GM12875 (cell line): Measurements from ENCODE around the gene SLIT3.

Source experiments
- H3K4me3 ChIP-seq: one replicate; pipeline ENCODE4 v1.5.1; 2011; ENCODE audit warnings: low read depth, low read length, control low read depth
- TF ChIP-seq, protein P1 (sequence below): IDR thresholded peaks from 2 replicates; pipeline ENCODE4 v1.5.1; 2011; ENCODE audit warnings: low read depth, mild to moderate bottlenecking, control low read depth, inconsistent platforms, low read length, moderate library complexity, borderline replicate concordance; ENCODE audit not compliant: insufficient read depth

SLIT3 gene

DNA sequence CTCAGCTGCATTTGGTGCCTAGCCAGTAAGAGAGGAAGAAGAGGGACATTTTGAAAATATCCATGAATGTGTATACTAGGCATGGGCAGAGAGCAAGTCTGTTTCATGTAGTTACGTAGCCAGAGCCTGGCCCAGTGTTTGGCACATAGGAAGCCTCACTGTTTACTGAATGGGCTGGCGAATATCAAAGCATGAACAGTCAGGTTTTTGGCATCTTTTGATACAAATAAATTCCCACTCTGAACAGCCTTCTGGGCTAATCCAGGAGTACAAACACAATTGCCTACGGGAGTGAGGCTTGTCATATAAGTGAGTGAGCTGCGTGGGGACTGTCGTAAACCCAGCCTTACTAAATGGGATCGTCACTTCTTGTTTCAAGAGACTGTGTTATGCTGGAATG, 468.6 kb downstream of the SLIT3 start:
- TF ChIP-seq, protein P1, sequence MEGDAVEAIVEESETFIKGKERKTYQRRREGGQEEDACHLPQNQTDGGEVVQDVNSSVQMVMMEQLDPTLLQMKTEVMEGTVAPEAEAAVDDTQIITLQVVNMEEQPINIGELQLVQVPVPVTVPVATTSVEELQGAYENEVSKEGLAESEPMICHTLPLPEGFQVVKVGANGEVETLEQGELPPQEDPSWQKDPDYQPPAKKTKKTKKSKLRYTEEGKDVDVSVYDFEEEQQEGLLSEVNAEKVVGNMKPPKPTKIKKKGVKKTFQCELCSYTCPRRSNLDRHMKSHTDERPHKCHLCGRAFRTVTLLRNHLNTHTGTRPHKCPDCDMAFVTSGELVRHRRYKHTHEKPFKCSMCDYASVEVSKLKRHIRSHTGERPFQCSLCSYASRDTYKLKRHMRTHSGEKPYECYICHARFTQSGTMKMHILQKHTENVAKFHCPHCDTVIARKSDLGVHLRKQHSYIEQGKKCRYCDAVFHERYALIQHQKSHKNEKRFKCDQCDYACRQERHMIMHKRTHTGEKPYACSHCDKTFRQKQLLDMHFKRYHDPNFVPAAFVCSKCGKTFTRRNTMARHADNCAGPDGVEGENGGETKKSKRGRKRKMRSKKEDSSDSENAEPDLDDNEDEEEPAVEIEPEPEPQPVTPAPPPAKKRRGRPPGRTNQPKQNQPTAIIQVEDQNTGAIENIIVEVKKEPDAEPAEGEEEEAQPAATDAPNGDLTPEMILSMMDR = no peak
- no peak overlapping the region for H3K4me3 ChIP-seq

DNA sequence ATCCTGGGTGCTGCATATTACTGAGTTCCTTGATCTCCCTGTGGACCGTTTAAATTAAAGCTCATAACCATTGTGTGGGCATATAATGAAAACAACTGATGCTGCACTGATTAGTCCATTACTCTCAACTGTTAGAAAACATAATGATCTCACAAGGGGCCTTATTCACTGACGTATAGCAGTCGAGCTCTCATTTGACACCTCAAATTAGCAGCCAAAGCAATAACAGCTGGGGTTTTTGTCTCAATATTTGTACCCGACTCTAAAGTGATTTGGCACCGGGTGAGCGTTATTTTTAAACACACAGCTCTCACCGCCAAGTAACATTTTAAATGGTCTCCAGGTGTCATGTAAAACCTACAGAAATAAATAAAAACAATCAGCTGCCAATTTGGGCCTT, 469.6 kb downstream of the SLIT3 start:
- TF ChIP-seq, protein P1 = no peak

DNA sequence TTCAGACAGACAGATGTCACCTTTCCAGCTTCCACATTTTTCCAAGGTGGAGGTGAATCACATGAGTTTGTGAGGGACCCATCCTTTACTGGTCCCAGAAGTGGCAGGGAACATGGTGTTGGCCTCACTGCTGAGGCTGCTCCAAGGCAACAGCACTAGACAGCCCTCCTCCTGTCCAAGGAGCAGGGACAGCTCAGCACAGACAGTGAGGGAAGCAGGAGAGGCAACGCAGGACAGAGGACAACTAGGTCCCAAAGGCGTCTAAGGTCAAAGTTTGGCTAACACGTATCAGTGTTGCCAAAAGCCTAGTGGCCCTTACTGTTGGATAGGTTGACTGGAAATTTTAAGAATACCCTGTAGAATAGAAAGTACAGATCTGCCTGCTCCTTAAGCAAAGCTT, 470.1 kb downstream of the SLIT3 start:
- TF ChIP-seq, protein P1 = no peak
- H3K4me3 ChIP-seq = no peak overlapping the region

More for the DNA sequence above, 469.6 kb downstream of the SLIT3 start:
- no peak overlapping the region for H3K4me3 ChIP-seq

DNA sequence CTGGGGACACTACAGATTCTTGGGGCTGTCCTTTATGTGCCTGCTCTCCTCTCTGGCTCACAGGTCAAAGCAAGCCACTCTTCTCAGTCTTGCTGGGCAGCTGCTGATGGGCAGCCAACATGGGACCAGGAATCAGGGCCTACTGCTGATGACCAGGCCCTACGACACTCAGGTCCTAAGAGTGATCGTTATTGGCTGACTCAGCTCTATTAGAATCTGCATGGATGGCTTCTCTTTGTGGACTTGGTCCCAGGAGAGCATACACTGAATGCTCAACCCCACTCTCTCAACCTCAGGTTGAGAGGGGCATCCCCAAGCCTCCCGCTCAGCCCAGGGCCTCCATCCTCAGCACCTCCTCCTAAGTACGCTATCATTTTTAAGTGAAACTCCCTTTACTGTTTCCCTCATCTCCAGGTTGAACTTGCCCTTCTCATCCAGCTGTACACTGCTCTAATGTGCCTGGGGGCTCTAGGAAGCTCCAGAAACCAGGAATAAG, 471.0 kb downstream of the SLIT3 start:
- TF ChIP-seq, protein P1 = no peak
- H3K4me3 ChIP-seq = no peak overlapping the region

DNA sequence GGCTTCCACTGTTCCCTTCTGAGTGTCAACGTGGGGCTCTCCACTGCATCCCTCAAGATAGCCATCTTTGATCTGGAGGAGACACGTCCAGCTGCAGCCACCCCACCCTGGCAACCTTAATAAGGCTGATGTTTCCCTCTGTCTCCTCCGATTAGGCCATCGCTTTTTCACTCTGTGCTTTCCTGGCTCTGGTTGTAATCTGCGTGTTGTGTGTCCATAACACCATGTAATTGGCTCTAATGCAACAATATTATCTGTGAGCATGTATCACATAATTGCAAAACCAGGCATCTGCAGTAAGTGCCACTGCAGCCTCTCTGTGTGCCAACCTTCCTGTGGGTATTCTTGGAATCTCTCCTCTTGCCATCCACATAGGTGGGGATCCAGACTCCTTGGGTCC, 471.9 kb downstream of the SLIT3 start:
- TF ChIP-seq, protein P1 = no peak
- H3K4me3 ChIP-seq = no peak overlapping the region

DNA sequence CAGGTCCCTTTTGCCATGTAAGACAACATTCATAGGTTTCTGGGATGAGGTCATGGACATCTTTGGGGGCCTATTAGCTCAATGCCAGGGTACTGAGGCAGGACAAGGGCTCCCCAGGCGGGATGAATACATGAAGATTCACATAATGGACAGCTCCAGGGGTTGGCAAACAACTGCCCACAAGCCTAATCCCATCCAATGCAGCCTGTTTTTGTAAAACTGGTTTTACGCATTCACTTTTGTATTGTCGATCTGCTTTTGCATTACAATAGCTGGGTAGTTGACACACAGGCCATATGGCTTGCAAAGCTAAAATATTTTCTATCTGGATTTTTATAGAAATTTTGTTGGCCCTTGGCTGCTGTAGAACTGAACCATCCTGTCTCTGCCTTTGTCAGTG, 473.3 kb downstream of the SLIT3 start:
- TF ChIP-seq, protein P1 = no peak
- no peak overlapping the region for H3K4me3 ChIP-seq

DNA sequence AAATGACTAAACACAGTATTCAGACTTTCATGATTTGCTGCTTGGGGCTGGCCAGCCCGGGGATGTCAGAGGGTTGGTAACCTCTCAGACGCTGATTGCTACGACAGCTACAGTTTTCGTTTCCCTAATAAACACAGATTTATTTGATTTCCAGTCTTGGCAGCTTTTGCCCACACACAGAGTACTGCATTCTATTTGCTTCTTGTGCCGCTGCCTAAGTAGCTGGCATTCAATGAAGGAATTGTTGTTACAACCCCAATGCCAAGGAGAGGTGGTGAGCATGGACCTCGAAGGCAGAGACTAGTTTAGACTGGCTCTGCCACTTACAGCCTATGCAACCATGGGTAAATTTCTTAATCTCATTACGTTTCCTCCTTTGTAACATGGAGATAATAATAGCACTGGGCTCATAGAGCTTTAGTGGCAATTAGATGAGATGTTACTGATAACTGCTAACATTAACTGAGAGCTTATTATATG, 474.7 kb downstream of the SLIT3 start:
- H3K4me3 ChIP-seq = no peak overlapping the region
- TF ChIP-seq, protein P1 = no peak
